Vagina (tissue), 2 donors: Measurements from ENCODE around the gene ZFYVE21. TPM values are rescaled to one million over a fixed set of nuclear protein-coding genes. Genes with fewer than 3 reads are reported as not detected.

Experiments used
- DNase-seq, 2 donors: peaks; one replicate each; pipeline ENCODE4 v3.0.0-alpha.2; 2017; ENCODE audit errors: extremely low spot score in 2 of 2
- H3K27ac ChIP-seq: fragments of 200-600 bp; sonication (generic); one replicate; pipeline ENCODE4 v1.5.1; 2019
- H3K27me3 ChIP-seq: fragments of 200-600 bp; sonication (generic); one replicate; pipeline ENCODE4 v1.5.1; 2019
- H3K36me3 ChIP-seq, 2 donors: fragments of 200-600 bp; sonication (generic); one replicate each; pipeline ENCODE4 v1.5.1; 2017 to 2019
- H3K4me1 ChIP-seq: fragments of 200-600 bp; sonication (generic); one replicate; pipeline ENCODE4 v1.5.1; 2019
- H3K4me3 ChIP-seq, 2 donors: fragments of 200-600 bp; sonication (generic); 1 replicate in 1 of 2; 2 replicates in 1 of 2; pipeline ENCODE4 v1.5.1; 2016 to 2019
- H3K9me3 ChIP-seq: fragments of 200-600 bp; sonication (generic); one replicate; pipeline ENCODE4 v1.5.1; 2019
- POLR2A ChIP-seq, 2 donors: fragments of 450-650 bp; IDR thresholded peaks; one replicate each; pipeline ENCODE4 v1.6.1; 2017; ENCODE audit warnings: antibody characterized with exemption in 2 of 2, mild to moderate bottlenecking in 2 of 2, moderate library complexity in 2 of 2
- POLR2AphosphoS5 ChIP-seq, 2 donors: sonication (generic); formaldehyde crosslinking; IDR thresholded peaks; one replicate each; pipeline ENCODE4 v1.9.0; 2017; ENCODE audit warnings: antibody characterized with exemption in 2 of 2, mild to moderate bottlenecking in 2 of 2, low read depth in 1 of 2; ENCODE audit not compliant: insufficient read depth in 1 of 2
- intact Hi-C: fragments of 100-400 bp; cut with DNase I; formaldehyde crosslinking; loops from one replicate; pipeline ENCODE4 v1.15.1; 2023
- total RNA-seq: library from RNA; depleted of rRNA; stranded (reverse); fragments of >200 nt; gene quantifications from one replicate; pipeline ENCODE4 v1.2.3, GENCODE V29; 2016
- TF ChIP-seq, protein P1 (sequence below), 3 experiments: fragments of 450-650 bp in 2 of 3; fragments of 200-600 bp in 1 of 3; sonication (generic) in 1 of 3; IDR thresholded peaks; one replicate each; pipeline ENCODE4 v1.5.1; 2017 to 2019; ENCODE audit warnings: antibody characterized with exemption in 3 of 3, mild to moderate bottlenecking in 2 of 3, moderate library complexity in 2 of 3

The ZFYVE21 gene
- total RNA-seq, 1 donor from 2014 or later, result 172 TPM

DNA sequence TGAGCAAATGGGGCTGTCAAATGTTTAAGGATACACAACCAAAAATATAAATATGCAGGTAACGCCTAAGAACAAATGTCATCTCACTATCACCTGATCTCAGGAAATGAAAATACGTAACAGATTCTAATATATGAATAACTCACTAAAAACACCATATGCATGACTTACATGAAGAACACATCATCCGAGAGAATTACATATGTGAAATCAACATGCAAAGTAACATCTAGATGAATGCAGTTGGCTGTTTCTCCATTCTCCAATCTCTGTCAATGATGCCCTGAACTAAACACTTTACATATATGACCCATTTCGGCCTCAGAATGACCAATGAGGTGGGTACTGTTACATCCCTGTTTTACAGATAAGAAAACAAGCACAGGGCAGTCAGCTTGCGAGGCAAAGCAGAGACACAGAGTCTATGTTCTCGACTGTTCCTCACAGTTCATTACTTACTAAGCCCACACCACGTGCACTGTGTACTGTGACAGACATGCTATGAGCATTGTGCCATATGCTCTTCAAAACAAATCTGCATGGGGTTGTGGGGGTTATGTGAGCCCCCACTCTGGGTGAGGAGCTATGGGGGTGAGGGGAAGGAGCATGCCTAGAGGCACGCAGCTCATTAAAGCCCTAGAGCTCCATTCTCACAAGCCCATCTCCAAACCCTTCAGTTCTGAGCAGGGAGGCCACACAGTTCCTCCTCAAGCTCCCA lies 42.6 kb downstream of the ZFYVE21 start:
- intact Hi-C loops, result no loop called here

DNA sequence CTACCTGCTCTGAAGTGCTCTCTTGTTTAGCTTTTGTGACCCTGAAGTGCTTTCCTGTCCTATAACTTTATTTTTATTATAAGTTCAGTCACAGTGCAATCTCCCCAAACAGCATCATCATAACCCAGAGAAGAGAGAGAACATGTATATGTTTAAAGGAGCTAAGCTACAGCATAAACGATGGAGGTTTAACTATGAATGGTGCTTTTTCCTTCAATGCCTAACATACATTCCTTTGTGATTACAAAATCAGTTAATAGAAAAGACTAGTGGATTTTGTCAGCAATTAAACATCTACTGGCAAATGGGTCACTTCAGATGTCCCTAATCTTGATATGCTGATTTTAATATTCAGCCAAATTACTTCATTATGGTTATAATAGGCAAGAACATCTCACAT lies 46.4 kb downstream of the ZFYVE21 start:
- no peak overlapping the region for H3K4me3 ChIP-seq
- no peaks in the 10 kb centered on the region for H3K4me1 ChIP-seq
- H3K9me3 ChIP-seq, result no peaks in the 10 kb centered on the region
- TF ChIP-seq, protein P1, sequence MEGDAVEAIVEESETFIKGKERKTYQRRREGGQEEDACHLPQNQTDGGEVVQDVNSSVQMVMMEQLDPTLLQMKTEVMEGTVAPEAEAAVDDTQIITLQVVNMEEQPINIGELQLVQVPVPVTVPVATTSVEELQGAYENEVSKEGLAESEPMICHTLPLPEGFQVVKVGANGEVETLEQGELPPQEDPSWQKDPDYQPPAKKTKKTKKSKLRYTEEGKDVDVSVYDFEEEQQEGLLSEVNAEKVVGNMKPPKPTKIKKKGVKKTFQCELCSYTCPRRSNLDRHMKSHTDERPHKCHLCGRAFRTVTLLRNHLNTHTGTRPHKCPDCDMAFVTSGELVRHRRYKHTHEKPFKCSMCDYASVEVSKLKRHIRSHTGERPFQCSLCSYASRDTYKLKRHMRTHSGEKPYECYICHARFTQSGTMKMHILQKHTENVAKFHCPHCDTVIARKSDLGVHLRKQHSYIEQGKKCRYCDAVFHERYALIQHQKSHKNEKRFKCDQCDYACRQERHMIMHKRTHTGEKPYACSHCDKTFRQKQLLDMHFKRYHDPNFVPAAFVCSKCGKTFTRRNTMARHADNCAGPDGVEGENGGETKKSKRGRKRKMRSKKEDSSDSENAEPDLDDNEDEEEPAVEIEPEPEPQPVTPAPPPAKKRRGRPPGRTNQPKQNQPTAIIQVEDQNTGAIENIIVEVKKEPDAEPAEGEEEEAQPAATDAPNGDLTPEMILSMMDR (IDR thresholded peaks at IDR 0.05), result no peak
- TF ChIP-seq POLR2A (IDR thresholded peaks at IDR 0.05) (no peak), POLR2AphosphoS5 (IDR thresholded peaks at IDR 0.05; ENCODE audit: insufficient read depth in 1 of 2, low read depth in 1 of 2) (no peak)
- H3K27ac ChIP-seq, result no peak overlapping the region
- intact Hi-C loops, result no loop called here
- H3K27me3 ChIP-seq, result no peaks in the 10 kb centered on the region
- no peak for DNase-seq
- peaks cover 0 to 3% of the 10 kb centered on the region in 2 donors for H3K36me3 ChIP-seq

More for the DNA sequence above, 42.6 kb downstream of the ZFYVE21 start:
- H3K27me3 ChIP-seq, result no peaks in the 10 kb centered on the region
- H3K4me1 ChIP-seq, result no peaks in the 10 kb centered on the region
- H3K4me3 ChIP-seq, result no peak overlapping the region
- no peaks in the 10 kb centered on the region for H3K9me3 ChIP-seq
- H3K27ac ChIP-seq, result no peak overlapping the region
- no peaks in the 10 kb centered on the region for H3K36me3 ChIP-seq
- DNase-seq, result no peak
- TF ChIP-seq POLR2A (IDR thresholded peaks at IDR 0.05) (no peak), POLR2AphosphoS5 (IDR thresholded peaks at IDR 0.05; ENCODE audit: insufficient read depth in 1 of 2, low read depth in 1 of 2) (no peak)
- TF ChIP-seq, protein P1 (IDR thresholded peaks at IDR 0.05), result no peak

DNA sequence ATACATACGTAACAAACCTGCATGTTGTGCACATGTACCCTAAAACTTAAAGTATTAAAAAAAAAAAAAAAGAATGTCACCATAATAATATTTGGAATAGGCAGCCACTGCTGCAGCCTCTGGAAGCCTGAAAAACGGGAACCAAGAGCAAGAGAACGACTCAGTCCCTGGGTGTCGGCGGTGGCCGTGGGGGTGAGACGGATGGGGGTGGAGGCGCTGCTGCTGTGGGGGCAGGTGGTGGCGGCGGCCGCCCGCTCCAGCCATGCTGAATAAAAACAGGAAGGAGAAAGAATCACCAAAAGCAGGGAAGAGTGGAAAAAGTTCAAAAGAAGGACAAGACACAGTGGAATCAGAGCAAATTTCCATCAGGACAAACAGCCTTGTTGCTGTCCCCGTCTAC lies 46.9 kb downstream of the ZFYVE21 start:
- no peaks in the 10 kb centered on the region for H3K4me1 ChIP-seq
- no peak for DNase-seq
- H3K27me3 ChIP-seq, result no peaks in the 10 kb centered on the region
- H3K27ac ChIP-seq, result no peak overlapping the region
- intact Hi-C loops, result no loop called here
- H3K36me3 ChIP-seq, result peaks cover 0 to 3% of the 10 kb centered on the region in 2 donors
- TF ChIP-seq POLR2A (IDR thresholded peaks at IDR 0.05) (no peak), POLR2AphosphoS5 (IDR thresholded peaks at IDR 0.05; ENCODE audit: insufficient read depth in 1 of 2, low read depth in 1 of 2) (no peak)
- TF ChIP-seq, protein P1 (IDR thresholded peaks at IDR 0.05), result no peak
- no peaks in the 10 kb centered on the region for H3K9me3 ChIP-seq
- H3K4me3 ChIP-seq, result no peak overlapping the region

DNA sequence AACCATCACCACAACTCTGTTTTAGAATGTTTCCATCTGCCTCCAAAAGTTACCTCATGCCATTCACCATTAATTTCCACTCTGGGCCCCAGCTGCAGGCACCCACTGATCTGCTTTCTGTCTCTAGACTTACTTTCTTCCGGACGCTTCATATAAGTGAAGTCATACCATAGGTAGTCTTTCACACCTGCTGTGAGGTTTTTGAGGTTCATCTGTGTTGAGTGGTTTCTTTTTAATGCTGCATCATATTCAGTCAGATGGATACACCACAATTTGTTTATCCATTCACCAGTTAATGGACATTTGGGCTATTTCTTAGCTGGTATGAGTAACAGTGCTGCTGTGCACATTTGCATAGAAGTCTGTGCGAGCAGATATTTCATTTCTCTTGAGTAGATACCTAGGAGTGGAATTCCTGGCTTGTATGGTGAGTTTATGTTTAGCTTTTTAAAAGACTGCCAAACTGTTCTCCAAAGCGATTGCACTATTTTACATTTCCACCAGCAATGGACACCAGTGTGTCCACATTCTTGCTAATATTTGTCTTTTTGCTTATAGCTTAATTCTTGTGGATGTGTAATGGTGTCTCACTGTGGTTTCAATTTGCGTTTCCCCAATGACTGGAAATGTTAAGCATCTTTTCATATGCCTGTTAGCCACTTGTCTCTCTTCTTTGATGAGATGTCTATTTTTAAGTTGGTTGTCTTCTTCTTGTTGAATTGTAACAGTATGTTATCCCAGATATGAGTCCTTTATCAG lies 48.3 kb downstream of the ZFYVE21 start:
- Histone ChIP-seq H3K36me3 (peaks cover 0 to 3% of the 10 kb centered on the region in 2 donors), H3K27me3 (no peaks in the 10 kb centered on the region), H3K27ac (no peak overlapping the region), H3K4me3 (no peak overlapping the region), H3K4me1 (no peaks in the 10 kb centered on the region), H3K9me3 (no peaks in the 10 kb centered on the region)
- no peak for DNase-seq
- intact Hi-C loops, result no loop called here
- TF ChIP-seq, protein P1 (IDR thresholded peaks at IDR 0.05), result no peak

DNA sequence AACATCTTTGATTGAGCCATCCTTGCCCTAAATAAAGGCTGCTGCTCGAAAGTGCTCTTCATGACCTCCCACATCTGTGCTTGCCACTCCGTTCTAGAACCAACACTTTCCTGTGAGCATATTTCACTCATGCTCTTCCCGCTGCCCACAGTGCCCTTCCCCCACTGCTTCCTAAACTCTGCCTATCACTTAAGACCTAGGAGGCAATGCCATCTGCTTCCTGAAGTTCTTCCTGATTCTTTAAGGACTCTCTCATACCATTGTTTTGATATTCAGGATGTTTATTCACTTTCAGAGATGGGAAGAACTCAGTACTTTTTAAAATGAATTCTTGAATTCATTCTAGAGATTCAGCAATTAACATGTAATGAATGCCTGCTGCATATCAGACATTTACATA lies 49.9 kb downstream of the ZFYVE21 start:
- no peak for TF ChIP-seq POLR2A (IDR thresholded peaks at IDR 0.05)
- TF ChIP-seq POLR2AphosphoS5 (IDR thresholded peaks at IDR 0.05; ENCODE audit: insufficient read depth in 1 of 2, low read depth in 1 of 2), result no peak
- TF ChIP-seq, protein P1 (IDR thresholded peaks at IDR 0.05), result no peak
- Histone ChIP-seq H3K9me3 (no peaks in the 10 kb centered on the region), H3K27me3 (no peaks in the 10 kb centered on the region), H3K4me1 (no peaks in the 10 kb centered on the region), H3K27ac (no peak overlapping the region), H3K4me3 (no peak overlapping the region), H3K36me3 (peaks cover 0 to 3% of the 10 kb centered on the region in 2 donors)
- DNase-seq, result no peak
- intact Hi-C loops, result no loop called here
